Immature natural killer cell (primary cell): ENCODE data around the gene GLIS2. TPM values are rescaled to one million over a fixed set of nuclear protein-coding genes. Genes with fewer than 3 reads are reported as not detected.

Source experiments
- polyA plus RNA-seq, 3 donors: library from polyadenylated mRNA; unstranded; fragments of 300-500 nt; fragmentation: Illumina TruSeq; gene quantifications; one replicate each; pipeline ENCODE4 v1.2.3, GENCODE V29; 2021

The GLIS2 gene
- polyA plus RNA-seq, 3 donors from 2014 or later, result not detected

Other genes starting within 250 kb of the GLIS2 start
- 1 to 10 TPM; 1.1 to 1.5 (median 1.4) TPM for gene ADCY9, start 199.6 kb upstream of the GLIS2 start, polyA plus RNA-seq
- gene SRL, start 74.0 kb upstream of the GLIS2 start, polyA plus RNA-seq, result not detected
- gene TFAP4, start 43.0 kb upstream of the GLIS2 start, polyA plus RNA-seq, result under 1 TPM; 0.16 to 0.69 (median 0.41) TPM
- gene PAM16, start 35.3 kb downstream of the GLIS2 start, polyA plus RNA-seq, result 10 to 100 TPM; 32.9 to 61.6 (median 36.3) TPM
- under 1 TPM in 2 of 3 donors, not detected in 1; 0.07 to 0.20 TPM for gene VASN, start 55.8 kb downstream of the GLIS2 start, polyA plus RNA-seq
- 100 to 1,000 TPM in 1 of 3 donors, 10 to 100 TPM in 2; 37.6 to 112 (median 37.8) TPM for gene CORO7, start 100.5 kb downstream of the GLIS2 start, polyA plus RNA-seq
- gene DNAJA3, start 109.8 kb downstream of the GLIS2 start, polyA plus RNA-seq, result 10 to 100 TPM; 32.7 to 42.4 (median 38.7) TPM
- gene NMRAL1, start 158.6 kb downstream of the GLIS2 start, polyA plus RNA-seq, result 10 to 100 TPM; 46.1 to 65.3 (median 60.7) TPM
- 100 to 1,000 TPM; 130 to 225 (median 196) TPM for gene HMOX2, start 160.3 kb downstream of the GLIS2 start, polyA plus RNA-seq
- 10 to 100 TPM; 26.9 to 51.9 (median 47.8) TPM for gene CDIP1, start 222.7 kb downstream of the GLIS2 start, polyA plus RNA-seq
- gene C16orf96, start 240.3 kb downstream of the GLIS2 start, polyA plus RNA-seq, result not detected